HG02943 (cell line): ENCODE results near the gene HOXC12.

ENCODE experiments used
- ATAC-seq: cut with Tn5 transposase; IDR thresholded peaks from one replicate; pipeline ENCODE4 v1.9.1; 2021; ENCODE audit warnings: mild to moderate bottlenecking, low read depth, moderate library complexity; ENCODE audit not compliant: unreplicated experiment

Gene HOXC12

GRCh38 chr12:54004063-54004840, 49.5 kb downstream of the HOXC12 start:
- no peak for ATAC-seq

GRCh38 chr12:54004841-54005530, 50.3 kb downstream of the HOXC12 start:
- ATAC-seq = no peak

GRCh38 chr12:54005531-54005852, 50.8 kb downstream of the HOXC12 start:
- no peak for ATAC-seq

- ATAC-seq = no peak
Measured at GRCh38 chr12:54005853-54006558, 51.3 kb downstream of the HOXC12 start.

GRCh38 chr12:54006559-54007220, 52.0 kb downstream of the HOXC12 start:
- ATAC-seq = no peak

GRCh38 chr12:54007538-54008259, 53.0 kb downstream of the HOXC12 start:
- no peak for ATAC-seq

- ATAC-seq = no peak
Measured at GRCh38 chr12:54008260-54008552, 53.5 kb downstream of the HOXC12 start.
